ENCODE results near the gene OR52M1.

Gene OR52M1

DNA sequence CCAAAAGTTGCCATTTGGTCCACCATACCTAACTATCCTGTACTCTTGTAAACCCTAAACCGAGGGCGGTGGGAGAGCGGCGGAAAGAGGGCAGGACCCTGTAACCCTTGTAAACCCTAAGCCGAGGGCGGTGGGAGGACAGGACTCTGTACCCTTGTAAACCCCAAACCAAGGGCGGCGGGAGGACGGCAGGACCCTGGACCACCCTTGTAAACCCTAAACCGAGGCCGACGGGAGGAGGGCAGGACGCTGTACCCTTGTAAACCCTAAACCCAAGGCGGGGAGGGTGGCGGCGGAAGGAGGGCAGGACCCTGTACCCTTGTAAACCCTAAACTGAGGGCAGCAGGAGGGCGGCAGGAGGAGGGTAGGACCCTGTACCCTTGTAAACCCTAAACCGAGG is 24.1 kb downstream of the OR52M1 start:
- DNase-seq: no peak

DNA sequence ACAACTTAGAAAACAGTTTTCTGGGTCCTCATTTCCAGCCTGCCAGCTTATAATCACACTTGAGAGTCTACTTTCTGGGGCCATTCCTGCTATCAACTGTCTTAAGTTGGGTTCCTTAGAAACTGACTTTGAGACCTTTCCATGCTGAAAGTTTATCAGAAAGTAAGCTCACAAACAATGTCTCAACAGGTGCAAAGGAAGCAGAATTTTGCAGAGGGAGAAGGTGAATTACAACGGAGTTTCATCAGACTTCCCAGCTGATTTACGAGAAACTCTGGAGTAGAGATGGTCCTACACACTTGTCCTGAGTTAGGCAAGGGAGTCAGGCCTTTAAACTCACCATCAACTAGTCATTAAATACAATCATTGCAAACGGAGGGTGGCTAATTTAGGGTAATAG is 31.9 kb downstream of the OR52M1 start:
- no peak for DNase-seq

GRCh38 chr11:4577761-4578160 is 32.8 kb downstream of the OR52M1 start:
- no peak for DNase-seq

DNA sequence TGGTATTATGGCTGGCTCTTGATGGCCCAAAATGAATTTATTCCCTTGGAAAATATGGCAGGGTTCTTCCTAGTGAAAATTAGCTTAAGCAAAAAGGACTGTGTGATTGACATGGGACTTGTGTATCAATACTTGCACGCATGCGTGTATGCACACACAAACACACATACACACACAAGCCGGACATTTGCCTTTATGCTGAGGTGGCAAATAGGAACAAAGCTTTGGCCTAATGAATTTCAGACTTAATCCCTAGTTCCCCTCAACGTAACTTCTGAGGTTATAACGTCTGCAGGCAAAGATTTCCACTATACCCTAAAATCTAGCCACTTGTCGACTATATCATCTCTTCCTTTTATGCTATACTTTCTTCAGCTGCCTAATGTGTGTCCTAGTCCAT is 33.6 kb downstream of the OR52M1 start:
- no peak for DNase-seq

GRCh38 chr11:4580124-4580523 is 35.1 kb downstream of the OR52M1 start:
- no peak for DNase-seq

GRCh38 chr11:4581443-4581842 is 36.5 kb downstream of the OR52M1 start, which contains the start of gene OR52I2:
Gene OR52I2, plus strand, starts transcription at chr11:4581743.
- no peak for DNase-seq

GRCh38 chr11:4589017-4589416 is 44.0 kb downstream of the OR52M1 start:
- DNase-seq: no peak

GRCh38 chr11:4593739-4594138 is 48.7 kb downstream of the OR52M1 start, which contains the start of gene OR52I1:
Gene OR52I1, plus strand, starts transcription at chr11:4594039. Its CDS starts 0 bp downstream, at chr11:4594039.
- DNase-seq: no peak

All from stimulated activated naive CD4-positive, alpha-beta T cell treated with Interleukin-2 at 50 U/mL for 16 hours (primary cell).